H9 (cell line): ENCODE data around the gene PHACTR2. TPM values are rescaled to one million over a fixed set of nuclear protein-coding genes. Genes with fewer than 3 reads are reported as not detected.

Source experiments
- DNase-seq: peaks from one replicate; pipeline ENCODE4 v3.0.0-alpha.2; 2017
- H2AFZ ChIP-seq: one replicate; pipeline ENCODE4 v1.6.1; 2013; ENCODE audit warnings: mild to moderate bottlenecking, low read length, control low read depth, moderate library complexity
- H2AK5ac ChIP-seq: 2 replicates; pipeline ENCODE4 v1.6.1; 2013; ENCODE audit warnings: low read length, control low read depth, mixed read lengths; ENCODE audit not compliant: insufficient read length
- H2BK120ac ChIP-seq: one replicate; pipeline ENCODE4 v1.6.1; 2013; ENCODE audit warnings: low read depth, mild to moderate bottlenecking, low read length, control low read depth, inconsistent platforms; ENCODE audit not compliant: poor library complexity, severe bottlenecking
- H2BK12ac ChIP-seq: 2 replicates; pipeline ENCODE4 v1.6.1; 2013; ENCODE audit warnings: low read length, control low read depth, mixed read lengths, low read depth; ENCODE audit not compliant: insufficient read length
- H2BK15ac ChIP-seq: 2 replicates; pipeline ENCODE4 v1.6.1; 2013; ENCODE audit warnings: low read depth, low read length, control low read depth
- H2BK20ac ChIP-seq: one replicate; pipeline ENCODE4 v1.6.1; 2013; ENCODE audit warnings: low read depth, mild to moderate bottlenecking, low read length, control low read depth, inconsistent platforms; ENCODE audit not compliant: poor library complexity, severe bottlenecking
- H2BK5ac ChIP-seq: 2 replicates; pipeline ENCODE4 v1.6.1; 2013; ENCODE audit warnings: low read length, control low read depth, mixed read lengths; ENCODE audit not compliant: insufficient read length
- H3K14ac ChIP-seq: 2 replicates; pipeline ENCODE4 v1.6.1; 2013; ENCODE audit warnings: low read length, control low read depth; ENCODE audit not compliant: insufficient read depth
- H3K18ac ChIP-seq: 2 replicates; pipeline ENCODE4 v1.6.1; 2013; ENCODE audit warnings: low read depth, mild to moderate bottlenecking, mixed read lengths, low read length, control low read depth; ENCODE audit not compliant: insufficient read length
- H3K23ac ChIP-seq: 2 replicates; pipeline ENCODE4 v1.6.1; 2013; ENCODE audit warnings: low read length, control low read depth, mixed read lengths, low read depth; ENCODE audit not compliant: insufficient read length
- H3K23me2 ChIP-seq: 2 replicates; pipeline ENCODE4 v1.6.1; 2013; ENCODE audit warnings: low read depth, mild to moderate bottlenecking, mixed read lengths, low read length, control low read depth; ENCODE audit not compliant: insufficient read length, poor library complexity, severe bottlenecking
- H3K27ac ChIP-seq: 2 replicates; pipeline ENCODE4 v1.5.1; 2013; ENCODE audit warnings: low read length, control low read depth, mixed read lengths, low read depth; ENCODE audit not compliant: insufficient read length
- H3K27me3 ChIP-seq: 2 replicates; pipeline ENCODE4 v1.6.1; 2013; ENCODE audit warnings: low read length, control low read depth, inconsistent platforms; ENCODE audit not compliant: insufficient read depth
- H3K4ac ChIP-seq: 2 replicates; pipeline ENCODE4 v1.6.1; 2013; ENCODE audit warnings: low read depth, mild to moderate bottlenecking, control low read depth, inconsistent platforms, low read length, moderate library complexity
- H3K4me1 ChIP-seq: 2 replicates; pipeline ENCODE4 v1.6.1; 2013; ENCODE audit warnings: low read length, control low read depth, inconsistent platforms; ENCODE audit not compliant: insufficient read depth
- H3K4me2 ChIP-seq: 2 replicates; pipeline ENCODE4 v1.6.1; 2013; ENCODE audit warnings: low read length, control low read depth, mixed read lengths; ENCODE audit not compliant: insufficient read length, insufficient read depth
- H3K56ac ChIP-seq: 2 replicates; pipeline ENCODE4 v1.6.1; 2013; ENCODE audit warnings: low read depth, mild to moderate bottlenecking, mixed read lengths, low read length, control low read depth; ENCODE audit not compliant: insufficient read length
- H3K79me1 ChIP-seq: 2 replicates; pipeline ENCODE4 v1.6.1; 2013; ENCODE audit warnings: low read depth, mild to moderate bottlenecking, moderate library complexity, low read length, control low read depth, inconsistent platforms; ENCODE audit not compliant: insufficient read depth, poor library complexity, severe bottlenecking
- H3K79me2 ChIP-seq: 2 replicates; pipeline ENCODE4 v1.6.1; 2013; ENCODE audit warnings: low read length, control low read depth, inconsistent platforms; ENCODE audit not compliant: insufficient read depth
- H3K9ac ChIP-seq: 2 replicates; pipeline ENCODE4 v1.6.1; 2013; ENCODE audit warnings: low read length, control low read depth, mixed read lengths; ENCODE audit not compliant: insufficient read length; ENCODE audit errors: extremely low read depth
- H3K9me3 ChIP-seq: one replicate; pipeline ENCODE4 v1.6.1; 2013; ENCODE audit warnings: low read depth, low read length, inconsistent platforms; ENCODE audit not compliant: control insufficient read depth
- H3T11ph ChIP-seq: one replicate; pipeline ENCODE4 v1.6.1; 2013; ENCODE audit warnings: mild to moderate bottlenecking, low read length, control low read depth, inconsistent platforms
- H4K20me1 ChIP-seq: one replicate; pipeline ENCODE4 v1.6.1; 2013; ENCODE audit not compliant: control insufficient read depth, insufficient read length, insufficient read depth
- H4K5ac ChIP-seq: 2 replicates; pipeline ENCODE4 v1.6.1; 2013; ENCODE audit warnings: low read depth, mild to moderate bottlenecking, mixed read lengths, low read length, control low read depth; ENCODE audit not compliant: insufficient read length
- H4K8ac ChIP-seq: replicated peaks from 2 replicates; pipeline ENCODE4 v1.6.1; 2013; ENCODE audit warnings: low read length, control low read depth, mixed read lengths, low read depth; ENCODE audit not compliant: insufficient read length
- H4K91ac ChIP-seq: 2 replicates; pipeline ENCODE4 v1.6.1; 2013; ENCODE audit warnings: low read depth, mild to moderate bottlenecking, moderate library complexity, mixed read lengths, low read length, control low read depth; ENCODE audit not compliant: insufficient read length
- H3K27ac Mint-ChIP-seq, 3 experiments: 2 replicates in 2 of 3; 3 replicates in 1 of 3; pipeline ENCODE4 v1.8.0; 2020 to 2021; ENCODE audit warnings: mixed read lengths in 3 of 3, mild to moderate bottlenecking in 1 of 3, moderate library complexity in 1 of 3
- H3K27me3 Mint-ChIP-seq: 2 replicates; pipeline ENCODE4 v1.8.0; 2021; ENCODE audit warnings: low read depth, mild to moderate bottlenecking, moderate library complexity, mixed read lengths
- H3K36me3 Mint-ChIP-seq, 3 experiments: 2 replicates in 2 of 3; 3 replicates in 1 of 3; pipeline ENCODE4 v1.8.0; 2020 to 2021; ENCODE audit warnings: low read depth in 3 of 3, mixed read lengths in 3 of 3; ENCODE audit not compliant: insufficient read depth in 1 of 3
- H3K4me1 Mint-ChIP-seq, 2 experiments: 2 replicates each; pipeline ENCODE4 v1.8.0; 2020; ENCODE audit warnings: mixed read lengths in 2 of 2
- H3K4me3 Mint-ChIP-seq, 2 experiments: 2 replicates in 1 of 2; 3 replicates in 1 of 2; pipeline ENCODE4 v1.8.0; 2020 to 2021; ENCODE audit warnings: mild to moderate bottlenecking in 2 of 2, mixed read lengths in 2 of 2, moderate library complexity in 1 of 2
- H3K9me3 Mint-ChIP-seq, 2 experiments: 2 replicates in 1 of 2; 3 replicates in 1 of 2; pipeline ENCODE4 v1.8.0; 2020; ENCODE audit warnings: mild to moderate bottlenecking in 2 of 2, mixed read lengths in 2 of 2, moderate library complexity in 1 of 2
- total RNA-seq: library from RNA; stranded (reverse); gene quantifications from 2 replicates; pipeline ENCODE4 v1.2.1, GENCODE V29; 2021
- TF ChIP-seq, protein P1 (sequence below): fragments of 200-600 bp; sonication (generic); conservative IDR thresholded peaks from 3 replicates; pipeline ENCODE4 v1.8.0; 2021; ENCODE audit warnings: antibody characterized with exemption, mild to moderate bottlenecking

The PHACTR2 gene
- total RNA-seq, 1 experiment from 2014 or later = 131 TPM

GRCh38 chr6:143758551-143758950, 80.8 kb downstream of the PHACTR2 start:
- Histone ChIP-seq H3K23me2 (no peaks in the 10 kb centered on the region), H4K20me1 (no peaks in the 10 kb centered on the region), H3K14ac (no peak overlapping the region), H2BK5ac (no peak overlapping the region), H2BK12ac (no peak overlapping the region), H4K5ac (no peak overlapping the region), H3K23ac (no peak overlapping the region), H2AFZ (no peak overlapping the region), H2BK15ac (no peak overlapping the region), H2AK5ac (no peak overlapping the region), H3K56ac (no peak overlapping the region), H4K91ac (no peak overlapping the region), H3K27me3 (no peaks in the 10 kb centered on the region), H3K4me1 (no peaks in the 10 kb centered on the region), H2BK20ac (no peak overlapping the region), H3T11ph (no peak overlapping the region), H3K79me2 (no peaks in the 10 kb centered on the region), H3K9ac (no peak overlapping the region), H3K4ac (no peak overlapping the region), H2BK120ac (no peak overlapping the region), H3K27ac (no peak overlapping the region), H3K4me2 (no peak overlapping the region), H4K8ac (no peak overlapping the region), H3K9me3 (no peaks in the 10 kb centered on the region), H3K18ac (no peak overlapping the region), H3K79me1 (no peaks in the 10 kb centered on the region)
- peaks cover under 1 to 9% of the 10 kb centered on the region in 2 experiments; a peak in 3 of 4 replicates for H3K4me1 Mint-ChIP-seq
- DNase-seq = no peak
- H3K27me3 Mint-ChIP-seq = no peaks in the 10 kb centered on the region
- peaks cover 11 to 54% (median 13%) of the 10 kb centered on the region in 3 experiments; a peak in 5 of 7 replicates for H3K36me3 Mint-ChIP-seq
- H3K9me3 Mint-ChIP-seq = no peaks in the 10 kb centered on the region
- no peak overlapping the region for H3K27ac Mint-ChIP-seq
- H3K4me3 Mint-ChIP-seq = no peak overlapping the region
- TF ChIP-seq, protein P1, sequence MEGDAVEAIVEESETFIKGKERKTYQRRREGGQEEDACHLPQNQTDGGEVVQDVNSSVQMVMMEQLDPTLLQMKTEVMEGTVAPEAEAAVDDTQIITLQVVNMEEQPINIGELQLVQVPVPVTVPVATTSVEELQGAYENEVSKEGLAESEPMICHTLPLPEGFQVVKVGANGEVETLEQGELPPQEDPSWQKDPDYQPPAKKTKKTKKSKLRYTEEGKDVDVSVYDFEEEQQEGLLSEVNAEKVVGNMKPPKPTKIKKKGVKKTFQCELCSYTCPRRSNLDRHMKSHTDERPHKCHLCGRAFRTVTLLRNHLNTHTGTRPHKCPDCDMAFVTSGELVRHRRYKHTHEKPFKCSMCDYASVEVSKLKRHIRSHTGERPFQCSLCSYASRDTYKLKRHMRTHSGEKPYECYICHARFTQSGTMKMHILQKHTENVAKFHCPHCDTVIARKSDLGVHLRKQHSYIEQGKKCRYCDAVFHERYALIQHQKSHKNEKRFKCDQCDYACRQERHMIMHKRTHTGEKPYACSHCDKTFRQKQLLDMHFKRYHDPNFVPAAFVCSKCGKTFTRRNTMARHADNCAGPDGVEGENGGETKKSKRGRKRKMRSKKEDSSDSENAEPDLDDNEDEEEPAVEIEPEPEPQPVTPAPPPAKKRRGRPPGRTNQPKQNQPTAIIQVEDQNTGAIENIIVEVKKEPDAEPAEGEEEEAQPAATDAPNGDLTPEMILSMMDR = no peak
